D721Med (cell line): ENCODE measurements around the gene USP33.
"Not testable (repeated sequence)": the region's sequence is repeated elsewhere in the genome, so short reads cannot be mapped to it uniquely, and the experiment has no call there.

Source experiments
- DNase-seq: peaks from one replicate; pipeline ENCODE4 v3.0.0; 2011; ENCODE audit warnings: low spot score; ENCODE audit not compliant: insufficient read length
- FAIRE-seq: peaks from 2 replicates; lab custom pipeline; 2011; peaks lifted over from hg19 to GRCh38; lab: Jason Lieb, UNC
- CTCF ChIP-seq: IDR thresholded peaks from 2 replicates; pipeline ENCODE4 v1.5.1; 2012; ENCODE audit warnings: mild to moderate bottlenecking, control low read depth; ENCODE audit not compliant: insufficient read depth; ENCODE audit errors: missing control alignments

The USP33 gene

GRCh38 chr1:77678660-77679610 is 80.7 kb downstream of the USP33 start:
- FAIRE-seq = no peak
- no peak for DNase-seq
- no peak for TF ChIP-seq CTCF

GRCh38 chr1:77674807-77675206 is 84.8 kb downstream of the USP33 start:
- DNase-seq, FAIRE-seq: not testable (repeated sequence)

DNA sequence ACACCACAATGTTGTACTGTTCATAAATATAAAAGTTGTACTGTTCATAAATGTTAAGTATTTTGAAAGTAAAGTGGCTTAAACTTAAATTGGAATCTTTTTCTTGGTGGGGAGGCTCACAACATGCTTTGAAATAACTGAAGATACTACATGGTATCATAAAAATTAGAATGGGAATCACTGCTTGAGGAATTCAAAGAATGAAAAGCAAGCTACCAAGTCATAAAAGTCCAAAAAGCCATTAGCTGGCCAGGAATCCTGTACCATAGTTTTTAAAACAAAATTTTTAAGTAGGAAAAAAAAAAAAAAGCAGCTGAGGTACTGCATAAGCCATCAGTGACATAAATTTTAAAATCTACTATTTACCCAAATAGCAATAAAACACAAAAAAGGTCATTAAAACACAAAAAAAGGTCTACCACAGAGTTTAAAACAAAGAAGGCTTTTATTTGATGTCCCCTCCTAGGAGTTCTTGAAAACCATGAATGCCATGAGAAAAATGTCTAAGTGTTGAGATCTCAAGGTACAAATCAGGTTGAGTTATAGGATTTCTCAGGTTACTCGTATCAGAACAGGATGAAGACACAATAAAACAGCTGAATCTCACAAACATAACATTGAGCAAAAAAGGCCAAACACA is 85.8 kb downstream of the USP33 start:
- no peak for TF ChIP-seq CTCF
- FAIRE-seq = no peak
- no peak for DNase-seq

- FAIRE-seq (no peak), DNase-seq (no peak)
- TF ChIP-seq CTCF = no peak
Observed at GRCh38 chr1:77673030-77673429, 86.6 kb downstream of the USP33 start.

DNA sequence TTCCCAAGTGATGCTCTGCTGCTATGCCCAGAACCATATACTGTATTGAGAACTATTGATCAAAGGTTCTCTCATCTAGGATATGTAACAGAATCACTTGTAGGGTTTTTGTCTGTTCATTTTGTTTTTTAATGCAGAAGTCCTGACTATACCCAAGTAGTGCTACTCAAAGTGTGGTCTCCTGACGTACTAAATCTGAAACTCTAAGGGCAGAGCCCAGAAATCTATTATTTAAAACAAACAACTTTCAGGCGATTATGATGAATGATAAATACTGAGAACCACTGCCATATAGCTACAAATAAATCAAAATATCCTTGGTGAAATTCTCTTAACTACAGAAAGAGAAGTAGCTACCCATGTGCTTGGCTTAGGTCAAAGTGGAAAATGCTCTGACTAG is 87.3 kb downstream of the USP33 start:
- no peak for FAIRE-seq
- no peak for TF ChIP-seq CTCF
- no peak for DNase-seq

DNA sequence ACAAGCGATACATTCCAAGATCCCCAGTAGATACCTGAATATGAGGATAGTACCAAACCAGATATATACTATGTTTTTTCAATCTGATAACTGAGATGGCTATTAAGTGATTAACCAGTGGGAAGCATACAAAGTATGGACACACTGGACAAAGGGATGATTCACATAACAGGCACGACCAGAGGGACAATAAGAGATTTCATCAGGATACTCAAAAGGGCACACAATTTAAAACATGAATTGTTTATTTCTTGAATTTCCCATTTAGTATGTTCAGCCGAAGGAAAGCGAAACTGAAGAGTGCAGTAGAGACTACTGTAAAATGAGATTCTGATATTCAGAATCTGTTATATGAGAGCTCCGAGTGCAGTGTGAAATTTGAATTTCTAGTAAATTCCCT is 87.8 kb downstream of the USP33 start:
- DNase-seq = no peak
- no peak for FAIRE-seq
- TF ChIP-seq CTCF = no peak

- TF ChIP-seq CTCF = no peak
- DNase-seq (no peak), FAIRE-seq (no peak)
Observed at GRCh38 chr1:77670330-77670729, 89.3 kb downstream of the USP33 start.
